Measurements from ENCODE around the gene SIN3A.

DNA sequence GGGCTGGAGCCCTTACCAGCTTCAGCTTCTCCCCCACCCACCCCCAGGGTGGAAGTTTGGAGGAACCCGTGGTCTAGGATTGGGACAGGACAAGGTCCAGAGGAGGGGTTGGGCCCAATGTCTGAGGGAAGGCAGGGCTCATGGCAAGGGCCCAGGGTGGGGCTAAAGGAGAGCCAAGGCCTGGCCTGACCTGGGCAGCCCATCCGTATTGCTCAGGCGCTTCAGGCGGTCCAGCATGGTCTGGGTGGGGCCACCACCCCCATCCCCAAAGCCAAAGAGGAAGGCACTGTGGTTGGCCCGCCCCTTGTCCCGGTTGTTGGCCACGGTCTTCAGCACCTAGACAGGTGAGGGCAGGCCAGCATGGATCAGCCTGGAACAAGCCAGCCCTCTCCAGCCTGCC is 90.6 kb downstream of the SIN3A start:
- TF ChIP-seq, protein P1, sequence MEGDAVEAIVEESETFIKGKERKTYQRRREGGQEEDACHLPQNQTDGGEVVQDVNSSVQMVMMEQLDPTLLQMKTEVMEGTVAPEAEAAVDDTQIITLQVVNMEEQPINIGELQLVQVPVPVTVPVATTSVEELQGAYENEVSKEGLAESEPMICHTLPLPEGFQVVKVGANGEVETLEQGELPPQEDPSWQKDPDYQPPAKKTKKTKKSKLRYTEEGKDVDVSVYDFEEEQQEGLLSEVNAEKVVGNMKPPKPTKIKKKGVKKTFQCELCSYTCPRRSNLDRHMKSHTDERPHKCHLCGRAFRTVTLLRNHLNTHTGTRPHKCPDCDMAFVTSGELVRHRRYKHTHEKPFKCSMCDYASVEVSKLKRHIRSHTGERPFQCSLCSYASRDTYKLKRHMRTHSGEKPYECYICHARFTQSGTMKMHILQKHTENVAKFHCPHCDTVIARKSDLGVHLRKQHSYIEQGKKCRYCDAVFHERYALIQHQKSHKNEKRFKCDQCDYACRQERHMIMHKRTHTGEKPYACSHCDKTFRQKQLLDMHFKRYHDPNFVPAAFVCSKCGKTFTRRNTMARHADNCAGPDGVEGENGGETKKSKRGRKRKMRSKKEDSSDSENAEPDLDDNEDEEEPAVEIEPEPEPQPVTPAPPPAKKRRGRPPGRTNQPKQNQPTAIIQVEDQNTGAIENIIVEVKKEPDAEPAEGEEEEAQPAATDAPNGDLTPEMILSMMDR (conservative IDR thresholded peaks at IDR 0.05; ENCODE audit: low read length), result no peak
- TF ChIP-seq EZH2phosphoT487 (IDR thresholded peaks at IDR 0.05; ENCODE audit: borderline replicate concordance, low read depth, low read length), result no peak

Measured in OCI-LY7 (cell line).